Transverse colon (tissue), 4 donors: ENCODE results near the gene RFLNA. TPM values are rescaled to one million over a fixed set of nuclear protein-coding genes. Genes with fewer than 3 reads are reported as not detected.

ENCODE experiments used
- DNase-seq: peaks from one replicate; pipeline ENCODE4 v3.0.0-alpha.2; 2019
- H3K27ac ChIP-seq, 4 donors: fragments of 200-600 bp; sonication (generic); 2 replicates each; pipeline ENCODE4 v1.5.1; 2016 to 2018; ENCODE audit warnings: inconsistent platforms in 4 of 4
- H3K27me3 ChIP-seq: fragments of 200-600 bp; sonication (generic); 2 replicates; pipeline ENCODE4 v1.5.1; 2017; ENCODE audit warnings: inconsistent platforms
- H3K36me3 ChIP-seq, 4 donors: fragments of 200-600 bp; sonication (generic); 2 replicates each; pipeline ENCODE4 v1.5.1; 2017 to 2019; ENCODE audit warnings: inconsistent platforms in 4 of 4
- H3K4me1 ChIP-seq, 4 donors: fragments of 200-600 bp; sonication (generic); 2 replicates each; pipeline ENCODE4 v1.5.1; 2017 to 2020; ENCODE audit warnings: inconsistent platforms in 4 of 4
- H3K4me3 ChIP-seq, 4 donors: fragments of 200-600 bp; sonication (generic); 1 replicate in 1 of 4; 2 replicates in 3 of 4; pipeline versions ENCODE4 v1.5.1 to v1.6.1; 2017 to 2019; ENCODE audit warnings: inconsistent platforms in 4 of 4
- H3K9me3 ChIP-seq, 2 donors: fragments of 200-600 bp; sonication (generic); 2 replicates each; pipeline ENCODE4 v1.5.1; 2017 to 2019; ENCODE audit warnings: inconsistent platforms in 2 of 2
- EP300 ChIP-seq: sonication (generic); formaldehyde crosslinking; IDR thresholded peaks from one replicate; pipeline ENCODE4 v1.6.1; 2017; ENCODE audit warnings: antibody characterized with exemption, low read depth
- POLR2A ChIP-seq: fragments of 450-650 bp; IDR thresholded peaks from one replicate; pipeline ENCODE4 v1.6.1; 2016; ENCODE audit warnings: antibody characterized with exemption, mild to moderate bottlenecking, moderate library complexity
- POLR2AphosphoS5 ChIP-seq, 3 donors: sonication (generic); formaldehyde crosslinking; IDR thresholded peaks; one replicate each; pipeline ENCODE4 v1.6.1; 2016; ENCODE audit warnings: antibody characterized with exemption in 3 of 3
- WGBS, 2 donors: methylation state at CpG; one replicate each; pipeline ENCODE4 v1.1.5; 2018; ENCODE audit warnings: low coverage in 1 of 2; 5-methylcytosine and 5-hydroxymethylcytosine counted together
- in situ Hi-C, 4 donors: fragments of 200-750 bp; cut with MboI; loops; one replicate each; pipeline versions ENCODE4 v1.15.0 to v1.15.1; 2017; ENCODE audit warnings: low sequenced_read_pairs in 3 of 4, low pct_ligation_motif_present in 1 of 4, low pct_unique_long_range_greater_than_20kb in 1 of 4
- intact Hi-C: fragments of 100-400 bp; cut with DNase I; formaldehyde crosslinking; loops from one replicate; pipeline ENCODE4 v1.15.1; 2023; ENCODE audit warnings: low total_unique reads
- total RNA-seq, 4 donors: library from RNA; depleted of rRNA; stranded (reverse); fragments of >200 nt; gene quantifications; one replicate each; pipeline ENCODE4 v1.1.0, GENCODE V29; 2016
- TF ChIP-seq, protein P1 (sequence below), 5 experiments: fragments of 200-600 bp in 3 of 5; fragments of 450-650 bp in 2 of 5; sonication (generic) in 3 of 5; IDR thresholded peaks; 1 replicate in 2 of 5; 2 replicates in 3 of 5; pipeline ENCODE4 v1.5.1; 2016 to 2017; ENCODE audit warnings: antibody characterized with exemption in 5 of 5, inconsistent platforms in 3 of 5, mild to moderate bottlenecking in 2 of 5, moderate library complexity in 1 of 5

The RFLNA gene
- total RNA-seq, 4 donors from 2014 or later: 19.1 to 53.8 (median 30.7) TPM

DNA sequence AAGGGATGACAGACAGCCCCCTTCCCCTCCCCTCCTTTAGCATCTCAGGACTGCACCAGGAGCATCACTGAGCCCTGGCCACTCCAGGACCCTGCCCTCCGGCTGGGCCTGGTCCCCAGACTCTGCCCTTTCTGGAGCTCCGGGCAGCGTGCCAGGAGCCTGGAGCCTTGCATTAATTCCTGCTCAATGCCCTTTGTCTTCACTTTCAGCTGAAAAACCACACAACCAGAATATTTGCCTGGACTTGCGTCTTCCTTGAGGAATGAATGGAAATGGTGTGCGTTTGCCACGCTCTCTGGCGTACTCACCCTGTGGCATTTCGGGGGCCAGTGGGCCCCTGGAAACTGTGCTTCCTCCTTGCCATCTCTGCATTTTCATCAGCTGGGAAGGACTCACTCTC, 8.5 kb upstream of the RFLNA start:
- no peak overlapping the region for H3K4me3 ChIP-seq
- peak; percentile 39 for DNase-seq
- intact Hi-C loops (no loop called here), in situ Hi-C loops (no loop called here)
- H3K36me3 ChIP-seq: no peaks in the 10 kb centered on the region
- no peak overlapping the region for H3K27ac ChIP-seq
- H3K27me3 ChIP-seq: peaks cover 9% of the 10 kb centered on the region
- H3K4me1 ChIP-seq: peaks cover 0 to 12% (median 0%) of the 10 kb centered on the region in 4 donors
- peaks cover 0 to 5% of the 10 kb centered on the region in 2 donors for H3K9me3 ChIP-seq
- WGBS, 2 donors: 38 to 41% methylated on average over 2 to 8 of the region's 8 CpGs
- TF ChIP-seq, protein P1, sequence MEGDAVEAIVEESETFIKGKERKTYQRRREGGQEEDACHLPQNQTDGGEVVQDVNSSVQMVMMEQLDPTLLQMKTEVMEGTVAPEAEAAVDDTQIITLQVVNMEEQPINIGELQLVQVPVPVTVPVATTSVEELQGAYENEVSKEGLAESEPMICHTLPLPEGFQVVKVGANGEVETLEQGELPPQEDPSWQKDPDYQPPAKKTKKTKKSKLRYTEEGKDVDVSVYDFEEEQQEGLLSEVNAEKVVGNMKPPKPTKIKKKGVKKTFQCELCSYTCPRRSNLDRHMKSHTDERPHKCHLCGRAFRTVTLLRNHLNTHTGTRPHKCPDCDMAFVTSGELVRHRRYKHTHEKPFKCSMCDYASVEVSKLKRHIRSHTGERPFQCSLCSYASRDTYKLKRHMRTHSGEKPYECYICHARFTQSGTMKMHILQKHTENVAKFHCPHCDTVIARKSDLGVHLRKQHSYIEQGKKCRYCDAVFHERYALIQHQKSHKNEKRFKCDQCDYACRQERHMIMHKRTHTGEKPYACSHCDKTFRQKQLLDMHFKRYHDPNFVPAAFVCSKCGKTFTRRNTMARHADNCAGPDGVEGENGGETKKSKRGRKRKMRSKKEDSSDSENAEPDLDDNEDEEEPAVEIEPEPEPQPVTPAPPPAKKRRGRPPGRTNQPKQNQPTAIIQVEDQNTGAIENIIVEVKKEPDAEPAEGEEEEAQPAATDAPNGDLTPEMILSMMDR (IDR thresholded peaks at IDR 0.05): no peak
- no peak for TF ChIP-seq EP300
- no peak for TF ChIP-seq POLR2AphosphoS5 (IDR thresholded peaks at IDR 0.05)
- no peak for TF ChIP-seq POLR2A

DNA sequence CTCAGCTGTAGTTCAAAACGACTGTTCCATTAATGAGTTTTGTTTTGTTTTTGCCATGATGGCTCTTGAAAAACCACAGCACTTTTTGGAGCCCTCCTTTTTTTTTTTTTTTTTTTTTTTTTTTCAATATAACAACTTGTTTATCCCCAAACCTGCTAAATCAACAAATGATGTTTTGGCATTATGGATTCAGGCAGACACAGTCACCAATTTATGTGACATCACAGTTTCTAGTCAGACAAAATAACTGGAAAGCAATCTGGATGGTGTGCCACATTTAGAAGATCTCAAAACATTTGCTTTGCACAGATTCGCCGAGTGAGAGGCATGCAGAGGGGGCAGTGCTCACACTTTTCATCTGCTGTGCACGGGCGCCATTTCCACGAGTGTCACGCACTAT, 7.9 kb upstream of the RFLNA start:
- WGBS, 2 donors: 79 to 90% methylated on average over 5 to 7 of the region's 7 CpGs

DNA sequence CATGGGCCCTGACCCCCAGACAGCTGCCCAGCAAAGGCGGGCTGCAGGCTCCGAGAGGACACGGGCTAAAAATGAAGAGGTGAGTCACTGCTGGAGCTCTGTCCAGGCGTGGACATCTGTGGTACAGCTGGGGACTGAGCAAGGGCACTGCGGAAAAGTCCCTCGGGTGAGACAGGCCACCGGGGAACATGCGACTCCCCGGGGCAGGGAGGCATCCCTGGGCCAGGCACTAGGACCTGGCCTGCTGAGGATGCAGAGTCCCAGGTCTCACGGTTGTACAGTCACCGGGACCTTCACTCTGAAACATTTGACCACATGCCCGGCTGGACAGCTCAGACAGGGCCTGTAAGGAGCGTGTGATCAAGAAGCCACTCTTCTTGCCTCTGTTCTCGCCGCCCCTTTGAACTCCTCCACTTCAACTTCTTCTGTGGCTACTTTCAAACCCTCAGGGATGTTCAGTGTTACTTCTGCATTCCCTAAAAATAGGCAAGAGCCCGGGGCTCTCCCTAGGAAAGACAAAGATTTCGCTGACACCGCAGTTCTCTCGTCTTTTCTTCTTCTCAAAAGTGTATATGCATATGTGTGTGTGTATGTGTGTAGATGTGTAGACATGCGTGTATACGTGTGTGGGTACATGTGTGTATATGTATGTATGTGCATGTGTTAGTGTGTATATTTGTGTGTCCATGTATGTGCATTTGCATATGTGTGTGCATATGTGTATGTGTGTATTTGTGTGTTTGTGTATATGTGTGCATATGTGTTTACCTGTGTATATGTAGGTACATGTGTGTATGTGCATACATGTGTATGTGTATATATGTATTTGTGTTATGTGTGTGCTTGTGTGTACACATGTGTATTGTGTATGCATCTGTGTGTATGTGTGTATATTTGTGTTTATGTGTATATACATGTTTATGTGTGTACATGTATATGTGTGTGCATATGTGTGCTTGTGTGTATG, 5.0 kb upstream of the RFLNA start:
- intact Hi-C loops: no loop called here
- H3K4me3 ChIP-seq: no peak overlapping the region

More for the DNA sequence above, 7.9 kb upstream of the RFLNA start:
- in situ Hi-C loops (no loop called here), intact Hi-C loops (no loop called here)
- no peaks in the 10 kb centered on the region for H3K36me3 ChIP-seq
- DNase-seq: no peak
- H3K9me3 ChIP-seq: peaks cover 0 to 5% of the 10 kb centered on the region in 2 donors
- no peak overlapping the region for H3K27ac ChIP-seq
- no peak overlapping the region for H3K4me3 ChIP-seq
- H3K27me3 ChIP-seq: peaks cover 9% of the 10 kb centered on the region
- TF ChIP-seq POLR2A (no peak), POLR2AphosphoS5 (IDR thresholded peaks at IDR 0.05) (no peak), EP300 (no peak)
- TF ChIP-seq, protein P1 (IDR thresholded peaks at IDR 0.05): no peak
- H3K4me1 ChIP-seq: peaks cover 0 to 12% (median 0%) of the 10 kb centered on the region in 4 donors

DNA sequence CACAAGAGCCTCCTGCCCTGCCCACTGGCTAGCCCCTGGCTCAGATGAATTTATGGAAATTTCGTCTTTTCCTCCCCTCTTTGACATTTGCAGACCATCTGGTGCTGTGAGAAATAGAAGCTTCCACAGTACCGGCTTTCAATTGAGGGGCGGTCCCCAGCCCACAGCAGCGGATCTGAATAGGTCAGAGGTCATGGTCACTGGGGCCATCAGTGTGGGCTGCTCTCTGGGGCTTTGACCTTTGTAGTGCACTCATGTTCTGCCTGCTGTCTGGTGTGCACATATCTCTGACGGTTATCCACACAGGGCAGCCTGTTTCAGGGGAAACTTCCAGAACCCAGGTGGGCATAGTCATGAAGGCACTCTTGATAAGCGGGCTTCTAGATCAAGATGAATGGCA, 2.5 kb upstream of the RFLNA start:
- DNase-seq: no peak
- in situ Hi-C loops: no loop called here
- 74 to 88% methylated on average over 2 to 6 of the region's 6 CpGs for WGBS, 2 donors

More for the DNA sequence above, 5.0 kb upstream of the RFLNA start:
- no peak overlapping the region for H3K27ac ChIP-seq
- DNase-seq: no peak
- 66 to 90% methylated on average over 8 to 21 of the region's 21 CpGs for WGBS, 2 donors
- no peaks in the 10 kb centered on the region for H3K36me3 ChIP-seq
- peaks cover 0 to 28% (median 5%) of the 10 kb centered on the region in 4 donors for H3K4me1 ChIP-seq
- H3K27me3 ChIP-seq: no peaks in the 10 kb centered on the region
- peaks cover 0 to 3% of the 10 kb centered on the region in 2 donors for H3K9me3 ChIP-seq
- no peak for TF ChIP-seq POLR2A
- no peak for TF ChIP-seq POLR2AphosphoS5 (IDR thresholded peaks at IDR 0.05)
- TF ChIP-seq, protein P1 (IDR thresholded peaks at IDR 0.05): no peak
- TF ChIP-seq EP300: no peak
- in situ Hi-C loops: no loop called here

More for the DNA sequence above, 2.5 kb upstream of the RFLNA start:
- H3K9me3 ChIP-seq: no peaks in the 10 kb centered on the region
- intact Hi-C loops: no loop called here
- no peak overlapping the region for H3K4me3 ChIP-seq
- H3K27ac ChIP-seq: no peak overlapping the region
- H3K4me1 ChIP-seq: peaks cover 4 to 43% (median 16%) of the 10 kb centered on the region in 4 donors
- no peaks in the 10 kb centered on the region for H3K36me3 ChIP-seq
- H3K27me3 ChIP-seq: peaks cover 16% of the 10 kb centered on the region
- TF ChIP-seq EP300 (no peak), POLR2AphosphoS5 (IDR thresholded peaks at IDR 0.05) (no peak), POLR2A (no peak)
- TF ChIP-seq, protein P1 (IDR thresholded peaks at IDR 0.05): no peak
